AG04449 (cell line): ENCODE data around the gene RPS21.

ENCODE experiments used
- CTCF ChIA-PET: fragments of 350-600 bp; formaldehyde crosslinking; extraction: SDS; loops from one replicate; lab custom pipeline; 2021; ENCODE audit warnings: antibody characterized with exemption; lab: Yijun Ruan, JAX
- POLR2A ChIA-PET: fragments of 400-600, 350-600 bp; formaldehyde crosslinking; extraction: SDS; loops from one replicate; lab custom pipeline; 2020; ENCODE audit warnings: antibody characterized with exemption, inconsistent platforms; lab: Yijun Ruan, JAX
- DNase-seq: peaks from one replicate; pipeline ENCODE4 v3.0.0-alpha.2; 2010; ENCODE audit warnings: low read depth, low spot score
- H3K4me3 ChIP-seq: 2 replicates; pipeline ENCODE4 v1.5.1; 2011; ENCODE audit warnings: low read depth, mild to moderate bottlenecking, control low read depth, low read length
- TF ChIP-seq, protein P1 (sequence below): IDR thresholded peaks from one replicate; pipeline ENCODE4 v1.5.1; 2011; ENCODE audit warnings: mild to moderate bottlenecking, moderate library complexity, low read length, control low read depth, inconsistent platforms; ENCODE audit not compliant: insufficient read depth; ENCODE audit errors: missing control alignments

Gene RPS21

DNA sequence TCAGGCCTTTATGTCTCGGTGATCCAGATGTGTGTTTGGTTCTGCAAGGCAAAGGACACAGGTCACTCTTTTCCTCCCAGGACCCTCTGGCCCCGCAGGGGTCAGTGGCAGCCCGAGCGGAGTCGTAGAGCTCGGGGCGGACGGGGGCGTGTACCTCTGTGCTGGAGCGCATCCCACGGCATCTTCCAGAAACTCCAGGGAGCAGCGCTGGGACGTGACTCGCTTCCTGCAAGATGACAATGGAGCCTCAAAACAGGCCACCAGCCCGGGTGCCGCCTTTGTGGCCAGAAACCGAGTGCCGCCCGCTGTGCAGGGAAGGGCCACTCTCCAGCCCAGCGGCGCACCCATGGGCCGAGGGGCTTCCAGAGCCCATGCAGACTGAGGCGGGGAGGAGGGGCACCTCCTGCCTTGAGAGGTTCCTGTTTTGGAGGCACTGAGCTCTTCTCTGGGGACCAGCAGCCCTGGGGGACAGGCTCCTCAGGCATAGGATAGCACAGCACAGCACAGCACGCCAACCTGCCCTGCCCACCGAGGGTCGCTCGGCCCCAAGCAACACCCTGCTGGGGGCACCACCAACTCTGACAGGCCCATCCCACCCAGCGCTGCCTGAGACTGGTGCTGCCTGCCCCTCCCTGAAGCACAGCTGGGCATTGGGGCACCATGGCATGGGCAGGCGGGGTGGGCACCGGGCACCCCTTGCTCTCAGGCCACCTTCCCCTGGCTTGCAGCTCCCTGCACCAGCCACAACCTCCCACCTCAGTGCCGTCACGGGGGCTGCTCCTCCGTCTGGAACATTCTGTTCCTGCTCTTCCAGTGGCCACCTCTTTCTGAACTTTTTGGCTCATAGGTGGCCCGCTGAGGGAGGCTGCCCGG is 9.7 kb downstream of the RPS21 start:
- DNase-seq, result no peak
- H3K4me3 ChIP-seq, result no peak overlapping the region
- TF ChIP-seq, protein P1, sequence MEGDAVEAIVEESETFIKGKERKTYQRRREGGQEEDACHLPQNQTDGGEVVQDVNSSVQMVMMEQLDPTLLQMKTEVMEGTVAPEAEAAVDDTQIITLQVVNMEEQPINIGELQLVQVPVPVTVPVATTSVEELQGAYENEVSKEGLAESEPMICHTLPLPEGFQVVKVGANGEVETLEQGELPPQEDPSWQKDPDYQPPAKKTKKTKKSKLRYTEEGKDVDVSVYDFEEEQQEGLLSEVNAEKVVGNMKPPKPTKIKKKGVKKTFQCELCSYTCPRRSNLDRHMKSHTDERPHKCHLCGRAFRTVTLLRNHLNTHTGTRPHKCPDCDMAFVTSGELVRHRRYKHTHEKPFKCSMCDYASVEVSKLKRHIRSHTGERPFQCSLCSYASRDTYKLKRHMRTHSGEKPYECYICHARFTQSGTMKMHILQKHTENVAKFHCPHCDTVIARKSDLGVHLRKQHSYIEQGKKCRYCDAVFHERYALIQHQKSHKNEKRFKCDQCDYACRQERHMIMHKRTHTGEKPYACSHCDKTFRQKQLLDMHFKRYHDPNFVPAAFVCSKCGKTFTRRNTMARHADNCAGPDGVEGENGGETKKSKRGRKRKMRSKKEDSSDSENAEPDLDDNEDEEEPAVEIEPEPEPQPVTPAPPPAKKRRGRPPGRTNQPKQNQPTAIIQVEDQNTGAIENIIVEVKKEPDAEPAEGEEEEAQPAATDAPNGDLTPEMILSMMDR, result no peak
- ChIA-PET POLR2A (no interaction called here), CTCF (no interaction called here)

- TF ChIP-seq, protein P1, result no peak
- CTCF ChIA-PET, result no interaction called here
These were observed 11.4 kb downstream of the RPS21 start for GRCh38 chr20:62398120-62398821.

DNA sequence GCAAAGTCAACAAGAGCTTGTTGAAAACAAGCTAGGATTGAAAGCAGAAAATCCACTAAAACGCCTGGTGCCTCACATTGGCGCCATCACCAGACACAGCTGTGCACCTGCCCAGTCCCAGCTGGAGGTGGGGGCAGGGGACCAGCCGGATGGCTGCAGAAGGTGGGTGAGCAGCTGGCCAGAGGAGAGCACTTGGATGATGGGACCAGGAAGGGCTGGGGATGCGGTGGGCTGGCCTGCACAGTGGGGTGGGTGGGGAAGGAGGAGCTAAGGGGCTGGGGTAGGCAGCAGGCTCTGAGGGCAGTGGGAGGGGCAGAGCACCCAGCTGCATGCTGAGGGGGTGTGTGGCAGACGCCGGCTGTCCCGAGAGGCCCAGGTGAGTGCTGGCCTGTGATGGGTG is 13.1 kb downstream of the RPS21 start:
- CTCF ChIA-PET, result interaction anchor here (0.9 to 1.4 kb wide), 3 partner anchors 15 to 217 kb away, joined by 3 read pairs; no protein-coding TSS in a partner anchor
- DNase-seq, result no peak
- no peak overlapping the region for H3K4me3 ChIP-seq
- TF ChIP-seq, protein P1, result no peak
- POLR2A ChIA-PET, result interaction anchor here (1.2 kb wide), 1 partner anchor 8 kb away, joined by 6 read pairs; no protein-coding TSS in a partner anchor

More at GRCh38 chr20:62398120-62398821, 11.4 kb downstream of the RPS21 start:
- POLR2A ChIA-PET, result no interaction called here
- DNase-seq, result no peak
- H3K4me3 ChIP-seq, result no peak overlapping the region

GRCh38 chr20:62400541-62400940 is 13.6 kb downstream of the RPS21 start:
- TF ChIP-seq, protein P1, result no peak
- H3K4me3 ChIP-seq, result no peak overlapping the region
- ChIA-PET POLR2A (interaction anchor here (1.2 kb wide), 1 partner anchor 9 kb away, joined by 6 read pairs; no protein-coding TSS in a partner anchor), CTCF (interaction anchor here (1.0 to 1.4 kb wide), 2 partner anchors 15 to 99 kb away, joined by 3 read pairs; no protein-coding TSS in a partner anchor)
- no peak for DNase-seq

DNA sequence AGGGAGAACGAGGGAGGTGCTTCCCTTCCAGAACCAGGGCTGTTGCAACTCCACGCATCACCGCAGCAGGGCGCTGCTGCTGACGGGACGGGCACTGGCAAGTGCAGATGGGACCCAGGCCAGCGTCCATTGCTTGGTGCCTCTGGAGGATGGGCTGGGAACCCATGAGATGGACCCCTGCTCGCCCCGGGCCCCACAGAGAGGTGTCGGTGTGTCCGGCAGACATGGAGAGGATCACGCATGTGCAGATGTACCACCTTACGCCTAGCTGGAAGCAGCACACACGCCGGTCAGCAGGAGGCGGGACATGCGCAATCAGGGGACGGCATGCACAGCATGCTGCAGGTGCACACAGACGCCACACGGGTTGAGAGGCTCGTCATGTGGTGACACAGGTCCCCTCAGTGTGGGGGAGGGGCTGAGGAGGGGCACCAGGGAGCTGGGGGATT is 14.5 kb downstream of the RPS21 start:
- DNase-seq, result no peak
- H3K4me3 ChIP-seq, result no peak overlapping the region
- TF ChIP-seq, protein P1, result no peak
- POLR2A ChIA-PET, result no interaction called here
- CTCF ChIA-PET, result interaction anchor here (1.4 to 1.6 kb wide), 2 partner anchors 15 to 16 kb away, joined by 3 to 6 read pairs; partner anchors contain the start of gene RPS21
